HepG2 (cell line): ENCODE data around the gene SNRPD1. TPM values are rescaled to one million over a fixed set of nuclear protein-coding genes. Genes with fewer than 3 reads are reported as not detected.

Experiments
- ATAC-seq: fragments of 200-7000 bp; cut with Tn5 transposase; 3 replicates; pipeline ENCODE4 v1.9.1; 2020; ENCODE audit warnings: mild to moderate bottlenecking, moderate library complexity
- BruUV-seq: library from RNA; stranded (reverse); fragments of 400-500 nt; replicated peaks from 2 replicates; lab custom pipeline; 2021; lab: Mats Ljungman, UMichigan
- CTCF ChIA-PET: fragments of 300-600 bp; formaldehyde crosslinking; extraction: SDS; loops from one replicate; lab custom pipeline; 2021; ENCODE audit warnings: low total read pairs, inconsistent platforms, low intra/inter-chr PET ratio; lab: Yijun Ruan, JAX
- POLR2A ChIA-PET: fragments of 350-600 bp; sonication (Branson Sonifier 250); formaldehyde crosslinking; loops from one replicate; lab custom pipeline; 2020; ENCODE audit warnings: antibody characterized with exemption, inconsistent platforms; lab: Yijun Ruan, JAX
- DNase-seq: peaks from one replicate; pipeline ENCODE4 v3.0.0-alpha.2; 2015; ENCODE audit warnings: low spot score
- FAIRE-seq: peaks from 3 replicates; lab custom pipeline; 2011; peaks lifted over from hg19 to GRCh38; lab: Jason Lieb, UNC
- H2AFZ ChIP-seq: one replicate; pipeline ENCODE4 v1.6.1; 2011; ENCODE audit warnings: low read length, inconsistent platforms
- H3K27ac ChIP-seq: fragments of 300-600 bp; 3 replicates; pipeline ENCODE4 v1.8.0; 2011; ENCODE audit warnings: mixed run types, mild to moderate bottlenecking, mixed read lengths, low read length, inconsistent platforms; ENCODE audit not compliant: insufficient read depth; ENCODE audit errors: extremely low read length
- H3K27me3 ChIP-seq, 2 experiments: fragments of 200-600 bp in 1 of 2; 2 replicates in 1 of 2; 3 replicates in 1 of 2; pipeline versions ENCODE4 v1.6.0 to v1.8.0; 2011; ENCODE audit warnings: low read length in 2 of 2, mild to moderate bottlenecking in 2 of 2, moderate library complexity in 2 of 2, inconsistent platforms in 1 of 2; ENCODE audit not compliant: insufficient read depth in 2 of 2, control insufficient read depth in 1 of 2
- H3K36me3 ChIP-seq, 2 experiments: fragments of 200-600 bp in 1 of 2; replicated peaks in 1 of 2; 2 replicates in 1 of 2; 3 replicates in 1 of 2; pipeline versions ENCODE4 v1.5.1 to v1.8.0; 2011; ENCODE audit warnings: low read length in 2 of 2, inconsistent platforms in 1 of 2; ENCODE audit not compliant: insufficient read depth in 2 of 2, control insufficient read depth in 1 of 2
- H3K4me1 ChIP-seq: 2 replicates; pipeline ENCODE4 v1.5.1; 2012; ENCODE audit warnings: low read length, inconsistent platforms; ENCODE audit not compliant: insufficient read depth
- H3K4me2 ChIP-seq: 2 replicates; pipeline ENCODE4 v1.6.0; 2011; ENCODE audit warnings: low read depth, low read length, inconsistent platforms
- H3K4me3 ChIP-seq, 3 experiments: fragments of 200-600 bp in 1 of 3; sonication (generic), shearing (Covaris generic) in 1 of 3; replicated peaks in 1 of 3; 2 replicates each; pipeline ENCODE4 v1.5.1; 2011 to 2016; ENCODE audit warnings: low read length in 3 of 3, inconsistent platforms in 2 of 3, low read depth in 2 of 3, mild to moderate bottlenecking in 2 of 3, control low read depth in 1 of 3, mixed read lengths in 1 of 3; ENCODE audit not compliant: insufficient read depth in 1 of 3
- H3K79me2 ChIP-seq: one replicate; pipeline ENCODE4 v1.6.1; 2011; ENCODE audit warnings: low read length, inconsistent platforms; ENCODE audit not compliant: insufficient read depth
- H3K9ac ChIP-seq: 2 replicates; pipeline ENCODE4 v1.6.0; 2011; ENCODE audit warnings: mild to moderate bottlenecking, low read depth, low read length, inconsistent platforms; ENCODE audit not compliant: insufficient read depth
- H3K9me3 ChIP-seq: 2 replicates; pipeline ENCODE4 v1.5.1; 2012; ENCODE audit warnings: mild to moderate bottlenecking, low read length
- H4K20me1 ChIP-seq: 2 replicates; pipeline ENCODE4 v1.6.0; 2011; ENCODE audit warnings: inconsistent platforms, mild to moderate bottlenecking, low read length, moderate library complexity; ENCODE audit not compliant: insufficient read depth
- HNRNPUL1 ChIP-seq: fragments of 200-400 bp; formaldehyde crosslinking; IDR thresholded peaks from 2 replicates; pipeline ENCODE4 v1.6.1; 2017; ENCODE audit warnings: low read depth, mild to moderate bottlenecking, low read length, moderate library complexity
- KAT7 ChIP-seq: IDR thresholded peaks from 2 replicates; pipeline ENCODE4 v1.6.1; 2018; ENCODE audit warnings: borderline replicate concordance, missing compliant biosample characterization
- RFX5 ChIP-seq: IDR thresholded peaks from 2 replicates; pipeline ENCODE4 v1.6.1; 2011; ENCODE audit warnings: low read depth, low read length, improper control_type of control experiment
- SP2 ChIP-seq: sonication (generic); formaldehyde crosslinking; IDR thresholded peaks from 2 replicates; pipeline ENCODE4 v1.5.1; 2020; ENCODE audit warnings: mild to moderate bottlenecking, missing genetic modification reagents
- ZFP36L1 ChIP-seq: sonication (generic); formaldehyde crosslinking; IDR thresholded peaks from 2 replicates; pipeline ENCODE4 v1.8.0; 2022; ENCODE audit warnings: mild to moderate bottlenecking, missing genetic modification reagents, moderate library complexity
- WGBS: methylation state at CpG from one replicate; pipeline ENCODE4 v1.1.6; 2017; ENCODE audit warnings: low lambda C conversion rate; 5-methylcytosine and 5-hydroxymethylcytosine counted together
- in situ Hi-C: cut with HindIII; loops from 2 replicates; pipeline ENCODE4 v1.10.0; 2017; ENCODE audit warnings: low pct_unique_long_range_greater_than_20kb; ENCODE audit not compliant: extremely low pct_ligation_motif_present
- intact Hi-C: fragments of 100-400 bp; cut with micrococcal nuclease; formaldehyde crosslinking; loops from one replicate; pipeline ENCODE4 v1.10.0; 2022; ENCODE audit not compliant: unreplicated experiment
- microRNA-seq: library from miRNA; unstranded; fragments of <30 nt; microRNA quantifications from one replicate; pipeline ENCODE4, GENCODE V29; 2020
- polyA plus RNA-seq, 8 experiments: library from polyadenylated mRNA; depleted of rRNA in 3 of 8; stranded (reverse) in 7 of 8; unstranded in 1 of 8; fragments of >200 nt; fragmentation: Illumina TruSeq in 4 of 8; extraction: Trizol in 4 of 8; gene quantifications; 2 replicates each; pipeline versions ENCODE4 v1.2.1 to v1.2.3, GENCODE V29; 2011 to 2016; ENCODE audit warnings: low read depth in 4 of 8, missing spikeins in 1 of 8, mixed read lengths in 1 of 8; ENCODE audit not compliant: insufficient read depth in 1 of 8
- small RNA-seq, 3 experiments: library from RNA; depleted of rRNA; stranded (forward); fragments of <200 nt; gene quantifications; one replicate each; pipeline ENCODE3, GENCODE V24; 2012; ENCODE audit warnings: low read depth in 2 of 3, low replicate concordance in 1 of 3; ENCODE audit not compliant: insufficient read length in 3 of 3, insufficient read depth in 2 of 3
- total RNA-seq, 5 experiments: library from RNA; depleted of rRNA; stranded (reverse); fragments of >200 nt; fragmentation: Illumina TruSeq; extraction: Trizol; gene quantifications; 2 replicates each; pipeline ENCODE4 v1.2.3, GENCODE V29; 2016; ENCODE audit warnings: low read depth in 1 of 5

Gene SNRPD1
- total and polyA plus RNA-seq, 2 of the 13 experiments (the other 11 are each of a cell fraction or from before 2014, with no cell fraction given): 22.7 to 275 TPM

DNA sequence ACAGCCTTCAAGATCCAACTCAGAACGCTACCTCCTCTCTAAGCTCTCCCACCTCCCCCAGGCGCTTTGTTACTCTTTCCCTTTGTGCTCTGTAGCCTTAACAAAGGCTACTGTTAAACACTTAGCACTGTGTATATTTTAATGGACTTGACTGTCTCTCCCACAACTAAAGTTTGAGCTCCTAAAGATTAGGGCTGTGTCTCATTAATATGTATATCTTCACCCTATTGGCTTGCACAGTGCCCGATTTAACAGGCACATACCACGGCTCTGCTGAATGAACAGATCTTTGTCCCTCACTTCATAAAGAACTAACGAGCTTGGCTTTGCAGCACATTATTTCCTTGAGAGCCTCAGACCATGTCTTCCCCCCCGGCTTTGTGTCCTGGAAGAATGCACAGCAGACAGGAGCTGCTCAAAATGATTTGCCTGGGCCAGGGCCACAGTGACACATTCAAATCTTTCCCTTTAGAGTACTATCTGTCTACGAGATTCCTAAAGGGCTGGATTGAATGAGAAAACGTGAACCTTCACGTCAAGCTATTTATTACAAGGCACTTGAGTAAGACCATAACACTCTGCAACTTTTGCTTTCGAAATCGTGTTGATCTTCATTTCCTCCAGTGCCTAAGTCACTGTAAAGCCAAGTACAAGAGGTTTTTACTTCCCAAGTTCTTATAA lies 70.4 kb downstream of the SNRPD1 start:
- intact Hi-C loops (no loop called here), in situ Hi-C loops (no loop called here)
- no peak overlapping the region for H2AFZ ChIP-seq
- H3K27ac ChIP-seq: no peak overlapping the region
- 91% methylated on average over 11 of the region's 11 CpGs for WGBS
- peaks cover 0 to 5% of the 10 kb centered on the region in 2 experiments; a peak in 3 of 5 replicates for H3K36me3 ChIP-seq
- H3K27me3 ChIP-seq: no peaks in the 10 kb centered on the region
- H3K9me3 ChIP-seq: no peaks in the 10 kb centered on the region
- CTCF ChIA-PET: no interaction called here
- H3K79me2 ChIP-seq: no peaks in the 10 kb centered on the region
- FAIRE-seq: no peak
- H3K4me2 ChIP-seq: no peak overlapping the region
- no TSS peak for BruUV-seq
- H3K4me1 ChIP-seq: peaks cover 38% of the 10 kb centered on the region
- no peak for TF ChIP-seq ZFP36L1
- no peak for TF ChIP-seq KAT7
- TF ChIP-seq HNRNPUL1: no peak
- TF ChIP-seq RFX5: no peak
- no peak for TF ChIP-seq SP2 (CRISPR knock-in tag)
- H3K4me3 ChIP-seq: no peak overlapping the region
- ATAC-seq: no peak
- no peak for DNase-seq
- no peaks in the 10 kb centered on the region for H4K20me1 ChIP-seq
- POLR2A ChIA-PET: interaction anchor here (1.1 kb wide), 1 partner anchor 22 kb away, joined by 4 read pairs; the partner anchor contains the start of gene ABHD3
- no peak overlapping the region for H3K9ac ChIP-seq

Small RNAs within 50 kb of the gene (microRNA-seq; reads per million reads assigned to microRNA genes)
- gene MIR320C1: not detected

Small RNAs within 50 kb of the gene (small RNA-seq; reads per million reads assigned to genes)
- 0 reads per million in 3 experiments for gene MIR320C1

Other genes starting within 250 kb of the SNRPD1 start
- 19.4 and 32.7 TPM in 2 replicates for gene ESCO1, start 11.6 kb upstream of the SNRPD1 start, total RNA-seq (2016; rRNA removed; fragmentation: Illumina TruSeq; extraction: Trizol)
- gene ESCO1, start 11.6 kb upstream of the SNRPD1 start, polyA plus RNA-seq (2011; rRNA removed): 5.4 and 6.3 TPM in 2 replicates
- gene ABHD3, start 92.5 kb downstream of the SNRPD1 start, total RNA-seq (2016; rRNA removed; fragmentation: Illumina TruSeq; extraction: Trizol): 14.2 and 32.1 TPM in 2 replicates
- 37.3 and 40.2 TPM in 2 replicates for gene ABHD3, start 92.5 kb downstream of the SNRPD1 start, polyA plus RNA-seq (2011; rRNA removed)
- 47.0 and 60.6 TPM in 2 replicates for gene MIB1, start 128.5 kb downstream of the SNRPD1 start, total RNA-seq (2016; rRNA removed; fragmentation: Illumina TruSeq; extraction: Trizol)
- 11.2 and 12.0 TPM in 2 replicates for gene MIB1, start 128.5 kb downstream of the SNRPD1 start, polyA plus RNA-seq (2011; rRNA removed)